SU-DHL-6 (cell line): ENCODE data around the gene ALAS1.

ENCODE experiments used
- H2AFZ ChIP-seq: fragments of 200-600 bp; sonication (generic); 2 replicates; pipeline ENCODE4 v1.6.1; 2014; ENCODE audit warnings: low read depth, mild to moderate bottlenecking, moderate library complexity, mixed read lengths, antibody characterized with exemption, low read length; ENCODE audit not compliant: severe bottlenecking
- H3F3A ChIP-seq: fragments of 200-600 bp; shearing (Covaris generic); 2 replicates; pipeline ENCODE4 v1.6.0; 2016; ENCODE audit warnings: antibody characterized with exemption, mild to moderate bottlenecking; ENCODE audit not compliant: insufficient read depth
- H3K27ac ChIP-seq: fragments of 200-600 bp; sonication (generic); 2 replicates; pipeline ENCODE4 v1.5.1; 2016; ENCODE audit warnings: low read depth, mild to moderate bottlenecking, low read length, moderate library complexity, mixed read lengths
- H3K27me3 ChIP-seq: fragments of 200-600 bp; sonication (generic), shearing (Covaris generic); 2 replicates; pipeline ENCODE4 v1.6.0; 2014; ENCODE audit warnings: mild to moderate bottlenecking, low read length
- H3K36me3 ChIP-seq: fragments of 200-600 bp; sonication (generic); 2 replicates; pipeline ENCODE4 v1.6.1; 2014; ENCODE audit warnings: mild to moderate bottlenecking, low read length, mixed read lengths
- H3K4me2 ChIP-seq: fragments of 300-600, 200-600 bp; shearing (Covaris generic), sonication (generic); 2 replicates; pipeline ENCODE4 v1.6.0; 2014; ENCODE audit warnings: low read length, low read depth, mild to moderate bottlenecking; ENCODE audit not compliant: poor library complexity, severe bottlenecking
- H3K4me3 ChIP-seq: fragments of 200-600 bp; sonication (generic); 2 replicates; pipeline ENCODE4 v1.5.1; 2014; ENCODE audit warnings: antibody characterized with exemption, low read length, mild to moderate bottlenecking, mixed read lengths; ENCODE audit not compliant: insufficient read depth, poor library complexity, severe bottlenecking
- H3K79me2 ChIP-seq: fragments of 200-600 bp; sonication (generic); 2 replicates; pipeline ENCODE4 v1.6.1; 2014; ENCODE audit warnings: mild to moderate bottlenecking, low read length, moderate library complexity; ENCODE audit not compliant: insufficient read depth
- H3K9ac ChIP-seq: fragments of 200-600 bp; sonication (generic); 2 replicates; pipeline ENCODE4 v1.7.0; 2014; ENCODE audit warnings: mild to moderate bottlenecking, low read length
- H3K9me2 ChIP-seq: fragments of 200-600 bp; sonication (generic); replicated peaks from 2 replicates; pipeline ENCODE4 v1.6.1; 2014; ENCODE audit warnings: low read length; ENCODE audit not compliant: insufficient read depth
- H3K9me3 ChIP-seq: fragments of 200-600 bp; sonication (generic); 2 replicates; pipeline ENCODE4 v1.6.1; 2014; ENCODE audit warnings: low read length, mixed read lengths; ENCODE audit not compliant: insufficient read depth
- H4K20me1 ChIP-seq: fragments of 200-600 bp; sonication (generic); 2 replicates; pipeline ENCODE4 v1.6.1; 2014; ENCODE audit warnings: low read depth, mild to moderate bottlenecking, antibody characterized with exemption, low read length, moderate library complexity, mixed read lengths
- EZH2phosphoT487 ChIP-seq: fragments of 200-600 bp; sonication (generic), shearing (Covaris generic); conservative IDR thresholded peaks from 2 replicates; pipeline ENCODE4 v1.6.1; 2018; ENCODE audit warnings: mild to moderate bottlenecking, antibody characterized with exemption, low read length, moderate library complexity, mixed read lengths
- TF ChIP-seq, protein P1 (sequence below): fragments of 200-600 bp; sonication (generic); IDR thresholded peaks from one replicate; pipeline ENCODE4 v1.5.1; 2017; ENCODE audit warnings: antibody characterized with exemption, mild to moderate bottlenecking, low read length, moderate library complexity; ENCODE audit not compliant: insufficient read depth, poor library complexity, severe bottlenecking

ALAS1 gene

GRCh38 chr3:52246728-52247408 lies 48.9 kb downstream of the ALAS1 start:
- Histone ChIP-seq H3K36me3 (0 out of 2 replicates have a peak, but pooled peaks cover 2% of the 10 kb centered on the region), H3K27ac (no peak overlapping the region), H3K4me3 (no peak overlapping the region), H3K79me2 (no peaks in the 10 kb centered on the region), H3F3A (no peaks in the 10 kb centered on the region), H3K9me2 (no peaks in the 10 kb centered on the region), H3K4me2 (no peak overlapping the region), H3K27me3 (no peaks in the 10 kb centered on the region), H2AFZ (no peak overlapping the region), H3K9ac (no peak overlapping the region), H3K9me3 (no peaks in the 10 kb centered on the region), H4K20me1 (no peaks in the 10 kb centered on the region)
- TF ChIP-seq, protein P1, sequence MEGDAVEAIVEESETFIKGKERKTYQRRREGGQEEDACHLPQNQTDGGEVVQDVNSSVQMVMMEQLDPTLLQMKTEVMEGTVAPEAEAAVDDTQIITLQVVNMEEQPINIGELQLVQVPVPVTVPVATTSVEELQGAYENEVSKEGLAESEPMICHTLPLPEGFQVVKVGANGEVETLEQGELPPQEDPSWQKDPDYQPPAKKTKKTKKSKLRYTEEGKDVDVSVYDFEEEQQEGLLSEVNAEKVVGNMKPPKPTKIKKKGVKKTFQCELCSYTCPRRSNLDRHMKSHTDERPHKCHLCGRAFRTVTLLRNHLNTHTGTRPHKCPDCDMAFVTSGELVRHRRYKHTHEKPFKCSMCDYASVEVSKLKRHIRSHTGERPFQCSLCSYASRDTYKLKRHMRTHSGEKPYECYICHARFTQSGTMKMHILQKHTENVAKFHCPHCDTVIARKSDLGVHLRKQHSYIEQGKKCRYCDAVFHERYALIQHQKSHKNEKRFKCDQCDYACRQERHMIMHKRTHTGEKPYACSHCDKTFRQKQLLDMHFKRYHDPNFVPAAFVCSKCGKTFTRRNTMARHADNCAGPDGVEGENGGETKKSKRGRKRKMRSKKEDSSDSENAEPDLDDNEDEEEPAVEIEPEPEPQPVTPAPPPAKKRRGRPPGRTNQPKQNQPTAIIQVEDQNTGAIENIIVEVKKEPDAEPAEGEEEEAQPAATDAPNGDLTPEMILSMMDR = no peak
- no peak for TF ChIP-seq EZH2phosphoT487

DNA sequence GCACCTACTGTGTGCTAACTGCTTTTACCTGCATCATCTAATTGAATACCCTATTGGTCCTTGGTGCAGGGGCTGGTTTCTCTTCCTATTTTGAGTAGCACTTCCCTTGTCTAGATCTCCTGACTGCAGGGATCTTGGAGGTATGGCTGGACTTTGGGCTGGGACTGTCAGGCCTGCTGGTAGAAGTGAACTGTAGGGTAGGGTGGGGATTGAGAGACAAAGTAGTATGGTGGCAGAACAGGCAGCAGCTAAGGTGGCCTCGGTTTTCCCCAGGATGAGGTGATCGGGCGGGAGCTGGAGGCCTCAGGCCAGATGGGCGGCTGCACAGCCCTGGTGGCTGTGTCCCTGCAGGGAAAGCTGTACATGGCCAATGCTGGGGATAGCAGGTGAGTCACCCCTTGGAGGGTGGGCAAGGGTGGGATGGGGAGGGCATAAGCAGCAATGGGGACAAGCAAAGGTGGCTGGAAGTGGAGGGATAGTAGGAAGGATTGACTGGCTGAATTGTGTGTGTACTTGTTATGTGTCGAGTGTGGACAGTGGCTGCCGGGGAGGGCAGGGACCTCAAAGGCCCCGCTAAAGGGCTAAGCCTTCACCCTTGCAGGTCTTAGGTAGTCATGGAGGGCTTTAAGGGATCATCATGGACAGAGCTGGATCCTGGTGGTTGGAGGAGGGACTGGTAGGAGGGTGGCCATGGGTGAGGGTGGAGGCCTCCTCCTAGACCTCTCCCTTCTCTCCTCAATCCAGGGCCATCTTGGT lies 49.6 kb downstream of the ALAS1 start:
- Histone ChIP-seq H3K27ac (no peak overlapping the region), H3K9me2 (no peaks in the 10 kb centered on the region), H3K27me3 (no peaks in the 10 kb centered on the region), H3K4me2 (no peak overlapping the region), H2AFZ (no peak overlapping the region), H4K20me1 (no peaks in the 10 kb centered on the region), H3K9ac (no peak overlapping the region), H3K4me3 (no peak overlapping the region), H3K79me2 (no peaks in the 10 kb centered on the region), H3F3A (no peaks in the 10 kb centered on the region), H3K9me3 (no peaks in the 10 kb centered on the region), H3K36me3 (0 out of 2 replicates have a peak, but pooled peaks cover 3% of the 10 kb centered on the region)
- TF ChIP-seq, protein P1 = no peak
- no peak for TF ChIP-seq EZH2phosphoT487

- Histone ChIP-seq H3K4me3 (no peak overlapping the region), H3K9me2 (no peaks in the 10 kb centered on the region), H3K36me3 (0 out of 2 replicates have a peak, but pooled peaks cover 3% of the 10 kb centered on the region), H3K27me3 (no peaks in the 10 kb centered on the region), H3K9ac (no peak overlapping the region), H2AFZ (no peak overlapping the region), H3K27ac (no peak overlapping the region), H3K9me3 (no peaks in the 10 kb centered on the region), H3K79me2 (no peaks in the 10 kb centered on the region), H3F3A (no peaks in the 10 kb centered on the region), H3K4me2 (no peak overlapping the region), H4K20me1 (no peaks in the 10 kb centered on the region)
- TF ChIP-seq, protein P1 = no peak
- TF ChIP-seq EZH2phosphoT487 = no peak
Measured at GRCh38 chr3:52248165-52248541, 50.2 kb downstream of the ALAS1 start.
